CD4-positive, alpha-beta T cell treated with Interleukin-6 for 4 hours (primary cell): ENCODE measurements around the gene SLC7A9.
"Not testable (repeated sequence)": the region's sequence is repeated elsewhere in the genome, so short reads cannot be mapped to it uniquely, and the experiment has no call there.

ENCODE experiments used
- DNase-seq: peaks from one replicate; pipeline ENCODE4 v3.0.0-alpha.2; 2020; ENCODE audit warnings: mixed read lengths

Gene SLC7A9

GRCh38 chr19:32880622-32881021 is 11.1 kb upstream of the SLC7A9 start:
- DNase-seq = no peak

DNA sequence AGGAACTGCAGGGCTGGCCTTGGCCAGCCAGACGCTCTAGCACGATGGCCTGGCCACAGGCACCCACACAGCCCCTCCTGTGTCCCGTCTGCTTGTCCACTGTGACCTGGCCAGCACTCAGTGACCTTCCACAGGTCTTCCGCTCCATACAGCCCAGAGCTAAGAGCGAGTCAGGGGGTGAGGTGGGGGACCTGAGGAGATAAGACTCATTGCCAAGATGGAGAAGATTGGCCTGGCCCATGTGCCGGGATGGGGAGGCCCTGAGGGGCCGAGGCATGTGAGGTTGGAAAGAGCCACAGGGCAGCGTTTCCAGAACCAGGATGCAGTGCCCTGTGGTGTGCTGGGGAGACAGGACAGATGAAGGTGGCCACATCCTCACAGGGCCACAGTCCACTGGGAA is 10.2 kb upstream of the SLC7A9 start:
- no peak for DNase-seq

DNA sequence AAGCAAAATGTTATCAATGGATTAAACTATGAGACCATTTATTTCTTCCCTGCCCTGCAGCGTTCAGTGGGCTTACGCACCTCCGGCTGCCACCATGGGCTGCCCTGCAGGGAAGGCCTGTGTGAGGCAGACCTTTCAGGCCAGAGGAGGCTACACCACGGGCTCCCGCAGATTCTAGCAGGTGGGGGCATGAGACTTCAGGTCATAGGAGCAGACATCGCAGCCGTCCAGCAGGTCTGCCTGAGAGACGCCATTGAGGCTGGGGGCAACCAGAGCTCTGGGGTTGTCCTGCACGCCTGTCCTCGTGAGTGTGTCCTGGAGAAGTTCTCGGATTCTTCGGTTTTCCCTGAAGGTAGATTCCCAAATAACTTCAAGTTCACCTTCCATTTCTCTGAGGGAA is 9.4 kb upstream of the SLC7A9 start:
- no peak for DNase-seq

DNA sequence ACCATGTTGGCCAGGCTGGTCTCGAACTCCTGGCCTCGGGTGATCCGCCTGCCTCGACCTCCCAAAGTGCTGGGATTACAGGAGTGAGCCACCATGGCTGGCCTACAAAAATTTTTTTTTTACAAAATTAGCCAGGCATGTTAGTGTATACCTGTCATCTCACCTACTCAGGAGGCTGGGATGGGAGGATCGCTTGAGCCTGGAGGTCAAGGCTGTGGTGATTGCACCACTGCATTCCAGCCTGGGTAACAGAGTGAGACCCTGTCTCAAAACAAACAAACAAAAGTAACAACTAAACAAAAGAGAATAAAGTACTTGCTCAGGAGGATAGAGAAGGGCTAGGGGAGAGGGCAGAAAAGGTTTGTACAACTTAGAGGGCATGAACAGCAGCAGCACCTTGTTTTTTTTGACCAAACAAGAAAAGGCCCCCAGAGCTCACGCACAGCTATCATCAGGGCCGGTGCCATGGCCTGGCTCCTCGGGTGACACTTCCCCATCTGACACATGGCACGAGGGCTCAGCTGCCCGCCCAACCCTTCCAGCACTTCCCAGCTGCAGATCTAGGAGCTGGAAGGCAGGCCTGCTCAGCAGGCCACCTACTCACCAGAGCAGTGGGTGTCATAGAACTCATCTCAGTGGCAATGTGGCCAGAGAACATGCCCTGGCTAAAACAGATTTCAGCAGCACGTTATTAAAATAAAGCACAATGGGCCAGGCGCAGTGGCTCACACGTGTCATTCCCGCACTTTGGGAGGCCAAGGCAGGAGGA is 8.6 kb upstream of the SLC7A9 start:
- no peak for DNase-seq

DNA sequence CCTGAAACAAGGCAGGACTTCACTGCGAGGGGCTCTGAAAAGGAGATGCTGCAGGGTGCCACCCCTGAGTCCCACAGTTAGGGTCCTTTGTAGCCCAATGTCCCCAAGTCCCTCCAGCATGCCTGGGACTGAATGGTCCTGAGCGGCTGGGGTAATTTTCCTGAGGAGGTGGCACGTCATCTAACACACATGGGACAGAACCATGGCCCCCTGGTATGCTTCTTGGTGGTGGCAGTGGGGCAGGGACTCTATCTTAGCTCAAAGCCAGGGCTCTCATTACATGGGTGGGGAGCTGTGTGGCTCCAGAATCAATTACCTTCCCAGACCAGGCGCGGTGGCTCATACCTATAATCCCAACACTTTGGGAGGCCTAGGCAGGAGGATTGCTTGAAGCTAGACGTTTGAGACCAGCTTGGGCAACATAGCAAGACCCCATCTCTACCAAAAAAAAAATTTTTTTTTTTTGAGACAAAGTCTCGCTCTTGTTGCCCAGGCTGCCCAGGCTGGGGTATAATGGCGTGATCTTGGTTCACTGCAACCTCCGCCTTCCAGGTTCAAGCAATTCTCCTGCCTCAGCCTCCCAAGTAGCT is 7.9 kb upstream of the SLC7A9 start:
- DNase-seq = no peak

GRCh38 chr19:32876919-32877285 is 7.3 kb upstream of the SLC7A9 start:
- no peak for DNase-seq

GRCh38 chr19:32876236-32876918 is 6.8 kb upstream of the SLC7A9 start:
- DNase-seq = no peak

DNA sequence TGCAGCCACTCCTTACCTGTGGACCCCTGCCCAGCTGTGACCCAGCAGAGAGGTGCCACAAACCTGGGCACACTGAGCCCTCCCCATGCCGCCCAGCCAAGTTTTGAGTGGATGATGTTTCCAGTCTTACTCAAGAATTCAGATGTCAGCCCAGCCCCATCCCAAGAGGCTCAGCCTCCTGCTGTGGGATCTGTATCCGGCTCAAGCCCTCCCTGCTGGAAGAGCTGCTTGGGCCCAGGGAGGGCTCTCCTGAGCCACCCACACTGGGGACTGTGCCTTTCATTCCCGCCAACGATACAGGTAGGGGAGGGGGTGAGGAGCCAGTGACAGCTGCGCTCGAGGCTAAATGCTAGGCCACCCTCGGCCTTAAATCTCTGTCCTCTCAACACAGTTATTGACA is 5.9 kb upstream of the SLC7A9 start:
- no peak for DNase-seq

GRCh38 chr19:32874605-32875004 is 5.0 kb upstream of the SLC7A9 start:
- no peak for DNase-seq

DNA sequence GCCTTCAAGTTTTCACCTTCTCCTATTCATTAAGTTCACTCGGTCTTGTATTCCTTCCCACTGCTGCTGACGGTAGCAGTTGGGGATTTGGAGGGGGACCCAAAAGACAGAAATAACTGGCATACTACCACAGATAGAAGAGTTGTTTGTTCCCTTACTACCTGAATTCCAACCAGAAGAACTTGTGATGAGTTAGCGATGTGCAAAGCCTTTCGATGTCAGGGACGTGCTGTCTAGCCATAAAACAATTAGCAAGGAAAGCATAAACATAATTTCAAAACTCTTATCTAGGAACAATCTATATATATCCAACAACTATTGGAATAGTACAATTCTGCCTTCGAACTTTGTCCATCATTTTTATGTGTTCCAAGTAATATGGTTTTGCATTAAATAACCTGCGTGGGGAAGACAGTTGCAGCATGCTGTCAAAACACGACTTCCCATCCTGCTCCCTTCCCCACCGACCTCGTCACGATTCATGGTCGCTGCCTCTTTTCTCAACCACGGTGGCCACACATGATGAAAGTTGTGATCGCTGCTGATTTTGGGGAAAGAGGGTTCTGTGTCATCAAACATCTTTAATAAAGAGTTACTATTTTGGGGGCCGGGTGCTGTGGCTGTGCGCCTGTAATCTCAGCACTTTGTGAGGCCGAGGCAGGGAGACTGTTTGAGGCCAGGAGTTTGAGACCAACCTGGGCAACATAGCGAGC is 3.8 kb upstream of the SLC7A9 start:
- no peak for DNase-seq

DNA sequence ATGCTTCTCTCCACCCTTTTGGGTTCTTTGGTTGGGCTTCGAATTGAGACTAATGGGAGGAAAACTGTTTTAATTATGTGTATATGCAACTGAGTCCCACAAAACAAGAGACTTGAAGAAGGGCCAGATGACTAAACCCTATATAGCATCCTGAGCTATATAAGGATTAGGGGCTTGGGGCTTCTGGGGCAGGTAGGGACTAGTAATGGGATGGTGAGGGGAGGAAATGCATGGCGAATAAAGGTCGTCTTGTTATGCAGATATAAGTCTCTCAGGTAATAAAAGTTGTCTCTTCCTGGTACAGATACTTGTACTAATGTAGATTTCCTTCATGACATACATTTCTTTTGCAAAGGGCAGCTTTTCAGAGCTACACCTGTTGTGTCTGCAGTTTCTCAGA is 2.8 kb upstream of the SLC7A9 start:
- no peak for DNase-seq

DNA sequence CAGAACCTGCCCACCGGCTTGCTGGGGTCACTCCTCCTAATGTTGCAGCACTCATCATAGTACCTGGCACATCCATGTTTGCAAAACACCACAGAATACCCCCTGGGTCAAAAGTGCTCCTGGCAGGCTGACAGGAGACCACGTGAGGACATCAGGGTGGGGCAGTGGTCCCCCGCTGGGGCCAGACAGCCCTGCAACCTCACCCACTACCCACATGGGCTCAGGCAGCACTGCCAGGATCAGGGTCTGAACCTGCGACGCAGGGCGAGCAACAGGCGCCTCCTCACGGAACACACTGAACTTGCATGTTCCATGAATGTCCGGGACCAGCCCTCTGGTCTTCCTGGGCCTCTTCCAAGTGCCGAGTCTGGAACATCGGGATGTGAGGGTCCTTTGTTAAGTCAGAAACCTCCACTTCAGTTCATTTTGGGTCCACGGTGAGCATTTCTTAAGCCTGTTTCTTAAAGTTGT is 1.4 kb upstream of the SLC7A9 start:
- no peak for DNase-seq

DNA sequence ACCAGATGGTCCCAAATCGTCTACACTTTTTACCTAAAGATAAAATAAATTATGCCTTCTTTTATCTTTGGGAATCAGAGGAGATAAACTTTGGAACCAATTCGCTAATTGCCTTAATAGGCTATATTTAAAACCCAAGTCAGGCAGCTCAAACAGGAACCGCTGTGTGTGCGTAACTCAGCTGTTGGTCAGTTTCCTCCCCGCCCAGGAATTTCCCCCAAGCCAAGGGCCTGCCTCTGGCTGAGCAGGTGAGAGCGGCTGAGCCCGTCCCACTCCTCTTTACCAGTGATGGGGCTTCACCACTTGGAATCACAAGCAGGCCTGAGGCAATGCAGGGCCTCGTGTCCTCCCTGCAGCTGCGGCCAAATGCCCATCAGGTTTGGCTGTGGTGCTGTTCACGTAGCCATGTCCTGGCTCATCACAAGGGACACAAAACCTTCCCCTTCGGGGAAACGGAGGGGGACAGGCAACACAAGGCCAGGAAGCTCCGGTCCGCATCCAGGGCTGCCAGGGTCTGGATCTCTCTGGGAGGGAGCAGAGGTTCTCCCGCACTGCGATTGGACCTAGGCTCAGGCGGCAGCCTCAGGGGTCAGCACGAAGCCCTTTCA is 503 bp upstream of the SLC7A9 start:
- no peak for DNase-seq

DNA sequence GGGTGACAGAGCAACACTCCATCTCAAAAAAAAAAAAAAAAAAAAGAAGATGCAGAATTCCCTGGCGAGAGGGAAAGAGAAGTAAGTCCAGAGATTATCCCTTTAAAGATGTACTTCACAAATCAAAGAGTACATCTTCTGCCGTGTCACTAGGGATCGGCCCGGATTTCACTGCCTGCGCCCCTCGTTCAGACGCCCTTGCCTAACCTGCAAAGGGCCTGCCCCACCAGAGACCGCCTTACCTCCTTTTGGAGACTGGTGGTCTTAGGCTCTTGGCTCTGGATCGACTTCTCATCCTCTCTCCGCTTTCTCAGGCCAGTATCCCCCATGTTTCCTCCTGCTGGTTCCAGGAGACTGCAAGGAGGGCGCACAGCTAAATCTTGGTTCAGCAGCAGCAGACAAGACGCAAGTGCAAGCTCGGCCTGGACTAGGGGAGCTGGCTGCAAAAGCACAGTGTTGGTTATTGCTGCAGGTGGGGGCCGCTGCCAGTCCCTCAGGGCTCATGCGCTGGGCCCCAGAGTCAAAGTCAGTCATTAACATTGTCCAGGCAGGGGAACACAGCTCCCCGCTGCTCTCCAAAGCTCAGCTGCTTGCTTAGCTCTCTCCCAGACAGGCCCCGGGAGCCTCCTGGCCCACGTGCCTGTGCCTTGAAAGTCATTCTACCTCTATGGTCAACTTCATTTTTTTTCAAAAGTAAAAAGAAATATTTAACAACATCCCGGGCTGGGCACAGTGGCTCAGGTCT is 1.2 kb downstream of the SLC7A9 start:
- no peak for DNase-seq

- DNase-seq = not testable (repeated sequence)
Observed at GRCh38 chr19:32867436-32867835, 2.1 kb downstream of the SLC7A9 start.

DNA sequence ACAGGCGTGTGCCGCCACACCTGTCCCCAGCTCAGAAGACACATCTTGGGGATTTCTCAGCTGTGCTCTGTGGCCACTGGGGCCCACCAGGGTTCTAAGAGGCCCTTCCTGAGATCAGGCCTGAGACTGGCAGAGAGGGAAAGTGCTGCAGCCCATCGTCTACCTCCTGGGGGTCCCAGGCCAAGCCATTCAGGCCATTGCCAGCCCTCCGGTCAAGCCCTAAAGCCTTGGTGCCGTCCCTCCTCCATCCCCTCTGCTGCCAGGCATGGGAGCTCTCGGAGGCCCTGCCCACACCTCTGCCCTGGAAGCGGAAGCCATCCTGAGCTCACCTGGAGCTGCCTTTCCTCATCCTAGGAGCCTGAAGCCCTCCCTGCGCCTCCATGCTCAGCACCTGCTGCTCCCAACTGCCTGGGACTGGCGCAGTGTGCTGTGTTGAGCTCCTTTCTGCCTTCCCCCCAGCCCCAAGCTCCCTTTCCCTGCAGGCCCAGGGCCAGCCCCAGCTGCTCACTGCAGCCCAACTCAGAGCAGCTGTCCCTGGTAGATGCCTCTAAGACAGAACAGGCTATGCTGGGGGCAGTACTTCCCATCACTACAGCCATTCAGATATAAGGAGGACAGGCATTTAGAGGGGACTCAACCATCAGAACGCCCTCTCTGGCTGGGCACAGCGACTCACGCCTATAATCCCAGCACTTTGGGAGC is 2.9 kb downstream of the SLC7A9 start:
- DNase-seq = no peak

DNA sequence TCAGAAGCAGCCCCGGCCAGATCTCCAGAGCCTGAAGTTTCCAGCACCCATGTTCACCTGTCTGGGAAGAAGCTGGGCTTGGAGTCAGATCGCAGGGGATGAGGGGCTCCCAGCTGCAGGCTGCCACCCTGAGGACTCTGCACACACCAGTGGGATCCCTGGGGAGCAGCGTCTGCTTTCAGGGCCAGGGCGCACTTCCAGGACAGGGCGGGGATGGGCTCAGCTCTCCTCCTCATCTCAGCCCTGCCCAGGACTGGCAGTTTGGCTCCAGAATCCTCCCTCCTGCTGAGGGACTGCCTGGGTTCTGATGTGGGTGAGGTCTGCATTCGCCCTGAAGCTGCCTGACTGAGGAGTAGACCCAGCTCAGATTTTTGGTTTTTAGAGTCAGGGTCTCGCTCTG is 3.5 kb downstream of the SLC7A9 start:
- no peak for DNase-seq

GRCh38 chr19:32865326-32865725 is 4.2 kb downstream of the SLC7A9 start:
- DNase-seq = no peak

DNA sequence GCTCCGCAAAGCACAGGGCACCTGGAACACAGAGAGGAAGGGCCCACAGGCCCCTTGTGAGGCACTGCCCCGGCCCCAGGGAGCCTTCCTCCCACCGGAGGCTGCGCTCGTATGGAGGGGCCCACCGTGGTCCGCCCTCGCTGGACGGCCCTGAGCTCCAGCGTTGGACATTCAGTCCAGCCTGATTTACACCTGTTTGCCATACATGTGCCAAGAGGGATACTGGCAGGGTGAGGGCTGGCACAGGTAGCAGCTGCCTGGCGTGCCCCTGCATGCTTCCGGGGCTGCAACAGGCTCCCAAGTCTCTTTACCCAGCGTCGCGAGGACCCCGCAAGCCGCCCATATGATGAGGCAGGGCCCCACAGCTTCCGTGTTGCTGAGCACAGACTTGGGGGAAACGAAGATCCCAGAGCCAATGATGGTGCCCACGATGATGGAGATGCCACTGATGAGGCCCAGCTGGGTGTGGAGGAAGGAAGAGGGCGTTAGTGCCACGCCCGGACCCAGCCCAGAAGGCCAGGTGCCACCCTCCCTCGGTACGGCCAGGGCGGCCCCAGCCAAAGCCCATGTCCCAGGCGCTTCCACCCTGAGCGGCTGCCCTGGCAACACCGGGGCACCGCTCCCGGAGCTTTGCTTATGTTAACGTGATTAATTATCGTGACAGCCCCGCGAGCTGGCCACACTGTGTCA is 5.1 kb downstream of the SLC7A9 start:
- DNase-seq = no peak

DNA sequence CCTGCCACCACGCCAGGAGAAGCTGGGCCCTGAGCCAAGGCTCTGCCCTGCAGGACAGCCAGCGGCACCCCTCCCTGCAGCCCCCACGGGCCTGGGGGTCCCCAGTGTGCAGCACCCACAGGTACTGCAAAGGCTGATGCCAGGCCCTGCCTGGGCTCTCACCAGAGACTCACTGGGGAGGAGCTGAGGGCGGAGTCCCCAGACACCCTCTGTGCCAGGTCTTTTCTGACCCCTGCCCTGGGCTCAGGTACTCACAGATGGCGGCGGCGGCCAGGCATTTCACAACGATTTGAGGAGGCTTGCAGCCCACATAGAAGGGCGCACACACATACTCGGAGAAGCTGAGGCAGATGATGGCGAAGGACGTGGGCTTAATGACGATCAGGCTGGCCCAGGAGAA is 5.7 kb downstream of the SLC7A9 start:
- no peak for DNase-seq

- DNase-seq = no peak
Observed at GRCh38 chr19:32863301-32863700, 6.3 kb downstream of the SLC7A9 start.
